CD4-positive, alpha-beta T cell (primary cell): Measurements from ENCODE around the gene VRK1. TPM values are rescaled to one million over a fixed set of nuclear protein-coding genes. Genes with fewer than 3 reads are reported as not detected.

ENCODE experiments used
- ATAC-seq: fragments of 200-7000 bp; cut with Tn5 transposase; one replicate; pipeline ENCODE4 v1.10.0; 2022; ENCODE audit warnings: mild to moderate bottlenecking; ENCODE audit not compliant: poor library complexity
- CTCF ChIA-PET: fragments of 350-600 bp; sonication (Branson Sonifier 250); formaldehyde crosslinking; loops from one replicate; lab custom pipeline; 2021; ENCODE audit warnings: antibody characterized with exemption, inconsistent platforms; lab: Charles Lee
- POLR2A ChIA-PET: fragments of 350-600 bp; sonication (Branson Sonifier 250); formaldehyde crosslinking; loops from one replicate; lab custom pipeline; 2021; ENCODE audit warnings: antibody characterized with exemption, inconsistent platforms; lab: Charles Lee
- DNase-seq, 14 experiments: peaks; one replicate each; pipeline ENCODE4 v3.0.0-alpha.2; 2013 to 2020; ENCODE audit warnings: mixed read lengths in 2 of 14
- H3K27ac ChIP-seq, 2 donors: one replicate each; pipeline versions ENCODE4 v1.5.1 to v1.7.0; 2013; ENCODE audit warnings: low read length in 2 of 2, low read depth in 1 of 2, mild to moderate bottlenecking in 1 of 2
- H3K27me3 ChIP-seq, 2 experiments: 1 replicate in 1 of 2; 2 replicates in 1 of 2; pipeline versions ENCODE4 v1.6.1 to v1.7.0; 2013; ENCODE audit warnings: low read length in 2 of 2, control low read depth in 1 of 2, mild to moderate bottlenecking in 1 of 2, moderate library complexity in 1 of 2; ENCODE audit not compliant: insufficient read depth in 2 of 2, control insufficient read depth in 1 of 2
- H3K36me3 ChIP-seq: one replicate; pipeline ENCODE4 v1.6.1; 2013; ENCODE audit warnings: low read length, control low read depth; ENCODE audit not compliant: insufficient read depth
- H3K4me1 ChIP-seq: one replicate; pipeline ENCODE4 v1.6.1; 2013; ENCODE audit warnings: low read length, control low read depth; ENCODE audit not compliant: insufficient read depth
- H3K4me3 ChIP-seq: one replicate; pipeline ENCODE4 v1.5.1; 2013; ENCODE audit warnings: mild to moderate bottlenecking, low read length, moderate library complexity
- H3K9me3 ChIP-seq, 2 experiments: 1 replicate in 1 of 2; 2 replicates in 1 of 2; pipeline versions ENCODE4 v1.6.1 to v1.7.0; 2013; ENCODE audit warnings: low read length in 2 of 2, mild to moderate bottlenecking in 2 of 2, control low read depth in 1 of 2, moderate library complexity in 1 of 2; ENCODE audit not compliant: control insufficient read depth in 1 of 2, insufficient read depth in 1 of 2
- H3K27ac Mint-ChIP-seq: one replicate; pipeline ENCODE4 v1.8.0; 2020; ENCODE audit warnings: mixed read lengths
- H3K27me3 Mint-ChIP-seq: one replicate; pipeline ENCODE4 v1.8.0; 2021; ENCODE audit warnings: mixed read lengths
- H3K36me3 Mint-ChIP-seq: one replicate; pipeline ENCODE4 v1.8.0; 2021; ENCODE audit warnings: low read depth, mixed read lengths
- H3K4me1 Mint-ChIP-seq: one replicate; pipeline ENCODE4 v1.8.0; 2021; ENCODE audit warnings: low read depth, mixed read lengths
- H3K4me3 Mint-ChIP-seq: one replicate; pipeline ENCODE4 v1.8.0; 2020; ENCODE audit warnings: mild to moderate bottlenecking, mixed read lengths
- H3K9me3 Mint-ChIP-seq: one replicate; pipeline ENCODE4 v1.8.0; 2020; ENCODE audit warnings: mixed read lengths
- CTCF ChIP-seq: fragments of 200-600 bp; IDR thresholded peaks from one replicate; pipeline ENCODE4 v1.8.0; 2022; ENCODE audit warnings: antibody characterized with exemption, mild to moderate bottlenecking
- intact Hi-C, 2 experiments: fragments of 100-400 bp; cut with DNase I in 1 of 2; cut with micrococcal nuclease in 1 of 2; formaldehyde crosslinking; loops; one replicate each; pipeline versions ENCODE4 v1.15.1 to v1.9.0; 2023 to 2025; cut with DNase I, micrococcal nuclease
- total RNA-seq, 174 experiments: library from RNA in 2 of 174; stranded (reverse) in 2 of 174; gene quantifications; one replicate each; pipeline ENCODE4 v1.2.3 and lab custom pipeline; 2021 to 2026

The VRK1 gene
- total RNA-seq, 2 experiments from 2014 or later = 36.7 to 41.0 TPM

DNA sequence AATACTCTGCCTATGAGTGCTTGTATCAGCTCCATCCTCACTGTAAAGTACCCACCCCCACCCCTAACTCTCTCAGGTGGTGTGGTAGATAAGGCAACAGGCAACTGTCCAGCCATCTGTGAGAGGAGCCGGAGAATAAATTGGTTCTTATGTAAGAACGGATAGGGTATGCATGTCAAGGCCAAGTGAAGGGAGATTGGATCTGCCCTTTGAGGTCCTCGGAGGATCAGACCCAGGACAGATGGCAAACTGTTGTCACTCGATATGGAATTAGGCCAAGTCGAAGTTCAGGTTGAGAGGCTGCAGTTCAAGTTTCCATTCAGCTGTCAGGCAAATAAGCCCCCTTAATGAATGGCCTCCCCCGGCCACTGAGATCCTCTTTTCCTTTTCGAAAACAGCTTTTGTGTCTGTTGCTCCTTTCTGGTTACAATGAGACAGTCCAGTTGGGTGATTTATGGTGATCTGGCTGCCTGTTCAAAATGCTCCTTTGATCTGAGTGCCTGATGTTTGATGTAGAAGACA lies 120.3 kb downstream of the VRK1 start:
- H3K27ac Mint-ChIP-seq = no peak overlapping the region
- peaks cover under 1% of the 10 kb centered on the region for H3K4me1 Mint-ChIP-seq

DNA sequence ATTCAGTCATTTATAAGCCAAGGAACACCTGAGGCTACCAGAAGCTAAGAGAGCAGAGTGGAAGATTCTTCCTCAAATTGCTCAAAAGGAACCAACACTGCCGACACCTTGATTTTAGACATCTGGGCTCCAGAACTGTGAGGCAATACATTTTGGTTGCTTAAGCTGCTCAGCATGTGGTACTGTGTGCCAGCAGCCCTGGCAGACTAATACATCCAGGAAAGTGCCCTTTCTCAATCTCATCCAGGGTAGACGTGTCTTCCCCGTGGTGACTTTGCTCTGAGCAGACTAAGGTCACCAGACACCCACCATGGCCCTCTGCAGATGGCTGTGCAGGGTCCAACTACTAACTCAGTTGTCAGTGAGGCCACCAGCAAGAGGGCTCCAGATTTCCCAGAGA lies 122.8 kb downstream of the VRK1 start:
- POLR2A ChIA-PET = no interaction called here

More for the DNA sequence above, 120.3 kb downstream of the VRK1 start:
- Histone ChIP-seq H3K27me3 (no peaks in the 10 kb centered on the region), H3K4me1 (no peaks in the 10 kb centered on the region), H3K9me3 (peaks cover 0 to 5% of the 10 kb centered on the region in 2 experiments), H3K36me3 (no peaks in the 10 kb centered on the region), H3K27ac (no peak overlapping the region), H3K4me3 (no peak overlapping the region)
- ATAC-seq (no peak), DNase-seq (no peak)
- Mint-ChIP-seq H3K27me3 (no peaks in the 10 kb centered on the region), H3K9me3 (peaks cover 4% of the 10 kb centered on the region), H3K36me3 (peaks cover 4% of the 10 kb centered on the region), H3K4me3 (no peak overlapping the region)
- no peak for TF ChIP-seq CTCF
- CTCF ChIA-PET = no interaction called here
- POLR2A ChIA-PET = no interaction called here
- intact Hi-C loops = no loop called here

DNA sequence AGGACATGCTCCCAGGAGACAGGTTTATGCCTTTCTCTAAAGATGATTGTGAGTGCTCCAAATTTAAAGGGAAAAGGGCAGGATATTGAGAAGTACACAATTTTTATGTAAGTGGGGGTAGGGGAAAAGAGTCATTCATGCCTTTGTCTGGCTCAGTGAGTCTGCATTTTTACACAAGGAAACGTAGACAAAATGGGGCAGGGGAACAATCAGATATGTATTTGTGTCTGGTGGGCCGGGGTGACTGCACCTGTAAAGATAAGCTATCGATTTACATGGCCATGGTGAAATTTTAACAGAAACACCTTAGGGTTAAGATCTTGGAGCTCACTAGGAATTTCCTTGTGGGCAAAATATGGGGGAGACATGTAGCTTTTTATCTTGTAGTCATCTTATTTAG lies 123.6 kb downstream of the VRK1 start:
- H3K27ac Mint-ChIP-seq = no peak overlapping the region
- peaks cover 0 to 9% of the 10 kb centered on the region in 2 experiments for H3K9me3 ChIP-seq

More for the DNA sequence above, 122.8 kb downstream of the VRK1 start:
- Mint-ChIP-seq H3K27me3 (no peaks in the 10 kb centered on the region), H3K4me1 (no peaks in the 10 kb centered on the region), H3K9me3 (peaks cover 4% of the 10 kb centered on the region), H3K4me3 (no peak overlapping the region), H3K36me3 (peaks cover 5% of the 10 kb centered on the region), H3K27ac (no peak overlapping the region)
- ATAC-seq = no peak
- intact Hi-C loops = no loop called here
- Histone ChIP-seq H3K27me3 (no peaks in the 10 kb centered on the region), H3K9me3 (peaks cover 0 to 9% of the 10 kb centered on the region in 2 experiments), H3K27ac (no peak overlapping the region), H3K4me3 (no peak overlapping the region), H3K36me3 (no peaks in the 10 kb centered on the region), H3K4me1 (no peaks in the 10 kb centered on the region)
- no peak for DNase-seq
- no peak for TF ChIP-seq CTCF
- CTCF ChIA-PET = no interaction called here

More for the DNA sequence above, 123.6 kb downstream of the VRK1 start:
- Histone ChIP-seq H3K27ac (no peak overlapping the region), H3K4me1 (no peaks in the 10 kb centered on the region), H3K27me3 (no peaks in the 10 kb centered on the region), H3K36me3 (no peaks in the 10 kb centered on the region), H3K4me3 (no peak overlapping the region)
- ATAC-seq (no peak), DNase-seq (no peak)
- peaks cover 4% of the 10 kb centered on the region for H3K9me3 Mint-ChIP-seq
- H3K27me3 Mint-ChIP-seq = no peaks in the 10 kb centered on the region
- H3K4me1 Mint-ChIP-seq = no peaks in the 10 kb centered on the region
- H3K4me3 Mint-ChIP-seq = no peak overlapping the region
- TF ChIP-seq CTCF = no peak
- H3K36me3 Mint-ChIP-seq = peaks cover 5% of the 10 kb centered on the region
- POLR2A ChIA-PET = no interaction called here
- intact Hi-C loops = no loop called here
- CTCF ChIA-PET = no interaction called here
